Liver (tissue), 9 donors: Measurements from ENCODE around the gene COL6A2. TPM values are rescaled to one million over a fixed set of nuclear protein-coding genes. Genes with fewer than 3 reads are reported as not detected.
"Not testable (repeated sequence)": the region's sequence is repeated elsewhere in the genome, so short reads cannot be mapped to it uniquely, and the experiment has no call there.

ENCODE experiments used
- DNase-seq: peaks from one replicate; pipeline ENCODE4 v3.0.0-alpha.2; 2017; ENCODE audit warnings: low spot score
- H3K27ac ChIP-seq, 2 donors: one replicate each; pipeline ENCODE4 v1.7.0; 2013; ENCODE audit warnings: inconsistent platforms in 2 of 2, low read length in 2 of 2, control low read depth in 1 of 2, low read depth in 1 of 2, mild to moderate bottlenecking in 1 of 2
- H3K27me3 ChIP-seq, 4 donors: one replicate each; pipeline versions ENCODE4 v1.6.1 to v1.7.0; 2013; ENCODE audit warnings: low read length in 3 of 4, inconsistent platforms in 1 of 4, mild to moderate bottlenecking in 1 of 4, moderate library complexity in 1 of 4; ENCODE audit not compliant: control insufficient read depth in 4 of 4, insufficient read depth in 4 of 4
- H3K36me3 ChIP-seq, 4 donors: one replicate each; pipeline versions ENCODE4 v1.6.1 to v1.7.0; 2013; ENCODE audit warnings: low read length in 3 of 4, mild to moderate bottlenecking in 3 of 4, low read depth in 1 of 4, moderate library complexity in 1 of 4; ENCODE audit not compliant: control insufficient read depth in 4 of 4, insufficient read depth in 3 of 4
- H3K4me1 ChIP-seq, 4 donors: one replicate each; pipeline versions ENCODE4 v1.6.1 to v1.7.0; 2013; ENCODE audit warnings: low read length in 3 of 4, mild to moderate bottlenecking in 3 of 4, moderate library complexity in 1 of 4; ENCODE audit not compliant: control insufficient read depth in 4 of 4, insufficient read depth in 4 of 4
- H3K4me3 ChIP-seq, 3 donors: one replicate each; pipeline versions ENCODE4 v1.6.1 to v1.7.0; 2013; ENCODE audit warnings: low read length in 3 of 3, control low read depth in 1 of 3, low read depth in 1 of 3, mild to moderate bottlenecking in 1 of 3
- H3K9ac ChIP-seq, 2 donors: one replicate each; pipeline ENCODE4 v1.7.0; 2013; ENCODE audit warnings: low read length in 2 of 2, mild to moderate bottlenecking in 2 of 2, moderate library complexity in 2 of 2, control low read depth in 1 of 2, low read depth in 1 of 2
- H3K9me3 ChIP-seq, 4 donors: one replicate each; pipeline versions ENCODE4 v1.6.1 to v1.7.0; 2013; ENCODE audit warnings: low read length in 3 of 4; ENCODE audit not compliant: control insufficient read depth in 4 of 4
- ATF3 ChIP-seq: IDR thresholded peaks from 2 replicates; pipeline ENCODE4 v1.6.1; 2016; ENCODE audit warnings: antibody characterized with exemption
- CTCF ChIP-seq: fragments of 150-350 bp; IDR thresholded peaks from 2 replicates; pipeline ENCODE4 v1.5.1; 2017; ENCODE audit warnings: improper control_type of control experiment, low read depth, low read length; ENCODE audit not compliant: missing input control
- EGR1 ChIP-seq, 2 donors: IDR thresholded peaks; 2 replicates each; pipeline ENCODE4 v1.6.1; 2016 to 2018; ENCODE audit warnings: antibody characterized with exemption in 2 of 2, low read depth in 2 of 2
- FOXA1 ChIP-seq: IDR thresholded peaks from 2 replicates; pipeline ENCODE4 v1.6.1; 2016; ENCODE audit warnings: antibody characterized with exemption
- FOXA2 ChIP-seq: IDR thresholded peaks from 2 replicates; pipeline ENCODE4 v1.6.1; 2016; ENCODE audit warnings: antibody characterized with exemption
- GABPA ChIP-seq, 2 donors: IDR thresholded peaks in 1 of 2; conservative IDR thresholded peaks in 1 of 2; 2 replicates each; pipeline ENCODE4 v1.6.1; 2016; ENCODE audit warnings: antibody characterized with exemption in 2 of 2, mild to moderate bottlenecking in 1 of 2, moderate library complexity in 1 of 2
- HNF4A ChIP-seq, 2 donors: conservative IDR thresholded peaks; 2 replicates each; pipeline ENCODE4 v1.6.1; 2016; ENCODE audit warnings: antibody characterized with exemption in 2 of 2, mild to moderate bottlenecking in 2 of 2
- HNF4G ChIP-seq: IDR thresholded peaks from 2 replicates; pipeline ENCODE4 v1.6.1; 2016; ENCODE audit warnings: antibody characterized with exemption
- JUND ChIP-seq, 2 donors: IDR thresholded peaks; 2 replicates each; pipeline ENCODE4 v1.6.1; 2016; ENCODE audit warnings: antibody characterized with exemption in 2 of 2
- MAX ChIP-seq: IDR thresholded peaks from 2 replicates; pipeline ENCODE4 v1.6.1; 2016; ENCODE audit warnings: antibody characterized with exemption
- NR2F2 ChIP-seq: IDR thresholded peaks from 2 replicates; pipeline ENCODE4 v1.6.1; 2016; ENCODE audit warnings: antibody characterized with exemption
- RAD21 ChIP-seq, 2 donors: IDR thresholded peaks; 2 replicates each; pipeline ENCODE4 v1.6.1; 2016; ENCODE audit warnings: antibody characterized with exemption in 2 of 2, mild to moderate bottlenecking in 2 of 2
- REST ChIP-seq: IDR thresholded peaks from 2 replicates; pipeline ENCODE4 v1.6.1; 2016; ENCODE audit warnings: antibody characterized with exemption, mild to moderate bottlenecking
- RXRA ChIP-seq, 2 donors: IDR thresholded peaks; 2 replicates each; pipeline ENCODE4 v1.6.1; 2017 to 2018; ENCODE audit warnings: antibody characterized with exemption in 2 of 2, mild to moderate bottlenecking in 1 of 2
- SP1 ChIP-seq: IDR thresholded peaks from 2 replicates; pipeline ENCODE4 v1.6.1; 2018; ENCODE audit warnings: antibody characterized with exemption, mild to moderate bottlenecking
- TAF1 ChIP-seq: conservative IDR thresholded peaks from 2 replicates; pipeline ENCODE4 v1.6.1; 2016; ENCODE audit warnings: antibody characterized with exemption, mild to moderate bottlenecking
- YY1 ChIP-seq: IDR thresholded peaks from 2 replicates; pipeline ENCODE4 v1.6.1; 2016; ENCODE audit warnings: antibody characterized with exemption, mild to moderate bottlenecking
- ZBTB33 ChIP-seq: IDR thresholded peaks from 2 replicates; pipeline ENCODE4 v1.6.1; 2016; ENCODE audit warnings: antibody characterized with exemption
- WGBS: extraction: QIAGEN DNeasy Blood & Tissue Kit; methylation state at CpG from one replicate; pipeline ENCODE4 v1.1.7; 2013; 5-methylcytosine and 5-hydroxymethylcytosine counted together
- polyA plus RNA-seq, 2 donors: library from polyadenylated mRNA; stranded (reverse) in 1 of 2; unstranded in 1 of 2; fragments of 200-250 nt in 1 of 2; fragments of >200 nt in 1 of 2; fragmentation: Nextera tagmentation in 1 of 2; extraction: Ambion mirVana in 1 of 2; gene quantifications; one replicate each; pipeline versions ENCODE4 v1.2.1 to v1.2.3, GENCODE V29; 2013 to 2015
- total RNA-seq, 2 donors: library from RNA; depleted of rRNA; stranded (reverse); fragments of >200 nt; gene quantifications; one replicate each; pipeline ENCODE4 v1.2.3, GENCODE V29; 2014
- donor health status: healthy.
- donor health status: healthy.
- donor health status: healthy.
- donor health status: healthy.
- donor health status: healthy.

The COL6A2 gene
- total and polyA plus RNA-seq, 4 donors = 5.8 to 80.8 (median 41.7) TPM

GRCh38 chr21:46168659-46169386, 70.9 kb downstream of the COL6A2 start (continued):
- TF ChIP-seq REST = no peak
- no peak for TF ChIP-seq JUND (IDR thresholded peaks at IDR 0.05)
- TF ChIP-seq YY1 = no peak
- TF ChIP-seq NR2F2 = no peak
- no peak for TF ChIP-seq HNF4G

GRCh38 chr21:46170436-46171193, 72.7 kb downstream of the COL6A2 start:
- H3K36me3 ChIP-seq, H3K27me3 ChIP-seq, DNase-seq, H3K27ac ChIP-seq, H3K4me1 ChIP-seq, H3K9me3 ChIP-seq, H3K9ac ChIP-seq, H3K4me3 ChIP-seq: not testable (repeated sequence)
- WGBS = 76% methylated on average over 1 of the region's 1 CpG

- TF ChIP-seq YY1 (no peak), GABPA (IDR thresholded peaks at IDR 0.05 in 1 of 2, conservative IDR thresholded peaks at IDR 0.05 in 1 of 2) (no peak), HNF4G (no peak), ATF3 (no peak), TAF1 (no peak), CTCF (no peak), FOXA2 (no peak), HNF4A (conservative IDR thresholded peaks at IDR 0.05) (no peak), REST (no peak), NR2F2 (no peak), JUND (IDR thresholded peaks at IDR 0.05) (no peak), RAD21 (IDR thresholded peaks at IDR 0.05) (no peak), RXRA (IDR thresholded peaks at IDR 0.05) (no peak), ZBTB33 (no peak), MAX (no peak), FOXA1 (no peak), EGR1 (IDR thresholded peaks at IDR 0.05; ENCODE audit: low read depth in 2 of 2) (no peak), SP1 (no peak)
- WGBS = 82% methylated on average over 2 of the region's 2 CpGs
- Histone ChIP-seq H3K9ac (no peak overlapping the region), H3K27ac (no peak overlapping the region), H3K36me3 (no peaks in the 10 kb centered on the region), H3K4me1 (no peaks in the 10 kb centered on the region), H3K9me3 (peaks cover 0 to 2% (median 0%) of the 10 kb centered on the region in 4 donors), H3K27me3 (no peaks in the 10 kb centered on the region), H3K4me3 (no peak overlapping the region)
- no peak for DNase-seq
Observed at GRCh38 chr21:46171585-46171984, 73.7 kb downstream of the COL6A2 start.
